ENCODE results near the gene MYO1B. TPM values are rescaled to one million over a fixed set of nuclear protein-coding genes. Genes with fewer than 3 reads are reported as not detected.

MYO1B gene
- total RNA-seq, 2 donors from 2014 or later, result 75.0 to 78.2 TPM

DNA sequence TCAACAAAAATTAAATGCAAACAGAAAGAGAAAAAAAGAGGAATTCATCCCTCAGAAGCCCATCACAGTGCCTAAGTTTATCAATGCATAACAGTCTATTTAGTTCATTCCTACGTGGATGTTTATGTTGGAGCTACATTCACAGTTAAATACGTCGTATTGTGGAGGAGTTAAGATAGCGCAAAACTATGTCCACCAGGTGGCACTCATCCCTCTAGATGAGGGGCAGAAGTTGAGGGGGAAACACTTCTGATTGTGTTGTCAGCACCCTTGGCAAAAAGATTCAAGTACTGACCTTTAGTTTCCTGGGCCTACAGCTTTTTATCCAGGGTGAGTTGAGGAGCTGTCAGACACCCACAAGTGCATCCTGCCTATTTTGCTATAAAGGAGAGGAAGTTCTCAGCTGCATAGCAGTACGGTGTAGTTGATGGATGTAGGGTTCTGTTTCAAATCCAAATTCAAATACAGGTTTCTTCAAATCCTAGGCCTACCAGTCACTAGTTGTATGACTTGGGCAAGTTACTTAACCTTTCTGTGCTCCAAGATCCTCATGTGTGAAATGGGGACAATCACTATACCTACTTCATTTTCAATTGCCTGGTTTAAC lies 26.8 kb upstream of the MYO1B start:
- no peaks in the 10 kb centered on the region for H3K36me3 ChIP-seq
- intact Hi-C loops (cut with DNase I), result no loop called here
- no peaks in the 10 kb centered on the region for H3K27me3 ChIP-seq
- no peak overlapping the region for H3K27ac ChIP-seq
- H3K9me3 ChIP-seq, result no peaks in the 10 kb centered on the region
- peaks cover 15% of the 10 kb centered on the region for H3K4me1 ChIP-seq
- DNase-seq, result peak; percentile 73
- H3K9ac ChIP-seq (ENCODE audit: low read depth in 2 of 2, low read length in 2 of 2), result no peak overlapping the region
- TF ChIP-seq, protein P1, sequence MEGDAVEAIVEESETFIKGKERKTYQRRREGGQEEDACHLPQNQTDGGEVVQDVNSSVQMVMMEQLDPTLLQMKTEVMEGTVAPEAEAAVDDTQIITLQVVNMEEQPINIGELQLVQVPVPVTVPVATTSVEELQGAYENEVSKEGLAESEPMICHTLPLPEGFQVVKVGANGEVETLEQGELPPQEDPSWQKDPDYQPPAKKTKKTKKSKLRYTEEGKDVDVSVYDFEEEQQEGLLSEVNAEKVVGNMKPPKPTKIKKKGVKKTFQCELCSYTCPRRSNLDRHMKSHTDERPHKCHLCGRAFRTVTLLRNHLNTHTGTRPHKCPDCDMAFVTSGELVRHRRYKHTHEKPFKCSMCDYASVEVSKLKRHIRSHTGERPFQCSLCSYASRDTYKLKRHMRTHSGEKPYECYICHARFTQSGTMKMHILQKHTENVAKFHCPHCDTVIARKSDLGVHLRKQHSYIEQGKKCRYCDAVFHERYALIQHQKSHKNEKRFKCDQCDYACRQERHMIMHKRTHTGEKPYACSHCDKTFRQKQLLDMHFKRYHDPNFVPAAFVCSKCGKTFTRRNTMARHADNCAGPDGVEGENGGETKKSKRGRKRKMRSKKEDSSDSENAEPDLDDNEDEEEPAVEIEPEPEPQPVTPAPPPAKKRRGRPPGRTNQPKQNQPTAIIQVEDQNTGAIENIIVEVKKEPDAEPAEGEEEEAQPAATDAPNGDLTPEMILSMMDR (IDR thresholded peaks at IDR 0.05), result peak; percentile 43
- H3K4me3 ChIP-seq, result no peak overlapping the region

DNA sequence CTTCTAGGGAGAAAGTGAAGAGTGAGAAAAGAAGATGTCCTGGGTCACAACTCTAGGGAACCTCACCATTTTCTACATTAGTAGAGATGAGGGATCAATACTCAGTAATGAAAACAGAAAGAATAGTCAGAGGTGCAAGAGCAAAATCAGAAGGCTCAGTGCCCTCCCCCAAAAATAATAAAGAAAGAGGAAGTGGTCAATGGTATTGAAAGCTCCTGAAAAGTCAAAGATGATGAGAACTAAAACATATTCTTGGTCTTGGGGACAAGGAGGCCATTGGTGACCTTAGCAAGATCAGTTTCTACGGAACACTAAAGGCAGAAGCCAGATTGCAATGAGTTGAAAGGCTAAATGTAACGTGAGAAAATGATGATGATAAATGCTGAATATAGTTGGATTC lies 24.5 kb upstream of the MYO1B start:
- H3K36me3 ChIP-seq, result no peaks in the 10 kb centered on the region
- no peak overlapping the region for H3K4me3 ChIP-seq
- TF ChIP-seq, protein P1 (IDR thresholded peaks at IDR 0.05), result no peak
- intact Hi-C loops (cut with DNase I), result loop anchor here (10.0 kb wide), 1 partner anchor 56 kb away; no protein-coding TSS in a partner anchor
- H3K9ac ChIP-seq (ENCODE audit: low read depth in 2 of 2, low read length in 2 of 2), result no peak overlapping the region
- peaks cover 15% of the 10 kb centered on the region for H3K4me1 ChIP-seq
- H3K9me3 ChIP-seq, result no peaks in the 10 kb centered on the region
- DNase-seq, result no peak
- no peak overlapping the region for H3K27ac ChIP-seq
- no peaks in the 10 kb centered on the region for H3K27me3 ChIP-seq

DNA sequence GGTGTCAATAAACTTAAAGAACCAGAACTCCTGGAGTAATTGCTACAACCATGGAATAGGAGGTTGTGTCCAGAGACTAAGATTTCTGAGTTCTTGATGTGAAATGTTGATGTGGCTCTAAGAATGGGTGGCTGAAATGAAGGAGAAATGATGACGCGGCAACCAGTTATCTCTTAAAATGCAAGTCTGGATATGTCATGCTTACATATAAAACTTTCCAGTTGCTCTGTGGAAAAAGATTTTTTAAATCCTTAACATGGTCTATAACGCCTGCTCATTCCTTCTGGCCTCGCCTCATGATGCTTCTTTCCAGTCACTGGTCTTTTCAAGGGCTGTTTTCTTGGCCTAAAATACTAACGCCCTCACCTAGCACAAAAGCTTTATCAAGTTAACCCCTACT lies 23.5 kb upstream of the MYO1B start:
- H3K9me3 ChIP-seq, result no peaks in the 10 kb centered on the region
- H3K4me3 ChIP-seq, result no peak overlapping the region
- H3K36me3 ChIP-seq, result no peaks in the 10 kb centered on the region
- no peak for DNase-seq
- H3K9ac ChIP-seq (ENCODE audit: low read depth in 2 of 2, low read length in 2 of 2), result no peak overlapping the region
- TF ChIP-seq, protein P1 (IDR thresholded peaks at IDR 0.05), result no peak
- no peaks in the 10 kb centered on the region for H3K27me3 ChIP-seq
- no peak overlapping the region for H3K27ac ChIP-seq
- H3K4me1 ChIP-seq, result peaks cover 15% of the 10 kb centered on the region
- intact Hi-C loops (cut with DNase I), result loop anchor here (10.0 kb wide), 1 partner anchor 57 kb away; no protein-coding TSS in a partner anchor

DNA sequence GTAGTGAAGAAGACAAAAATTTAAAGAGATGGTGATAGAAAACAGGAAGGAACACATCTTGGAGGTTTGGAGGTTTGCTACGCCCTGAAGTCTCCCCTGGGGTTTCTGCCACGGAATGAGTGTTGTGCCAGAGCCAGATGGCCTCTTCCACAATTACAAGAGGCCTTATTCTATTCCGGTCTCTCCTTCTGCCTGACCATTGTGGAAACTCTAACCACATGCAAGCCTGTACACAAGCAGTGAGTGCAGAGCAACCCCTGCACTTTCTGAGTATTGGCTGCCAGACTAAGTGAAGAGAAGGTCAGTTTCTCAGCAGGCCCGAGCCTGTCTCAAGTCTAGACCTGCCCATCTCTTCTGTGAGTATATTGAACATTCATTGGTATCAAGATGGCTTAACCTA lies 22.7 kb upstream of the MYO1B start:
- Histone ChIP-seq H3K27me3 (no peaks in the 10 kb centered on the region), H3K9ac (ENCODE audit: low read depth in 2 of 2, low read length in 2 of 2) (no peak overlapping the region), H3K27ac (no peak overlapping the region), H3K9me3 (no peaks in the 10 kb centered on the region), H3K4me3 (no peak overlapping the region), H3K4me1 (peaks cover 8% of the 10 kb centered on the region), H3K36me3 (no peaks in the 10 kb centered on the region)
- intact Hi-C loops (cut with DNase I), result loop anchor here (10.0 kb wide), 1 partner anchor 58 kb away; no protein-coding TSS in a partner anchor
- TF ChIP-seq, protein P1 (IDR thresholded peaks at IDR 0.05), result no peak
- no peak for DNase-seq

DNA sequence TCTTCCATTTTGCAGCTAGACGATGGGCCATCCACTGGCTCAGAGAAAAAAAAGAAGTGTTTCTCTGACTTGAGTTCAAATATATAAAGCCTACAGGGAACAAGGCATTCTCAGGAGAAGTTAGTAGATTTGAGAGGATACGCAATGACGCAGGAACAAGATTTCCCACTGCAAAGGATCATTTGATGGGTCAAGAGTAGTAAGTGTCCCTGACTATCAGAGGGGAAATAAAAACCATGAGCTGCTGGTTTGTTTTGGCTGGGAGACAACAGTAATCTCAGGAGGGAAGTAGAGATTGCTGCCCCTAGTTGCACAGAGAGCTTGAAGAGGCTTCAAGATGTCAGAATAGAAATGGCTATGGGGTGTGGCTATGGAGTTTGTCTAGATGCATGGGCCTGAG lies 22.3 kb upstream of the MYO1B start:
- TF ChIP-seq, protein P1 (IDR thresholded peaks at IDR 0.05), result no peak
- intact Hi-C loops (cut with DNase I), result loop anchor here (10.0 kb wide), 1 partner anchor 58 kb away; no protein-coding TSS in a partner anchor
- Histone ChIP-seq H3K9ac (ENCODE audit: low read depth in 2 of 2, low read length in 2 of 2) (no peak overlapping the region), H3K4me3 (no peak overlapping the region), H3K27ac (no peak overlapping the region), H3K9me3 (no peaks in the 10 kb centered on the region), H3K36me3 (no peaks in the 10 kb centered on the region), H3K27me3 (no peaks in the 10 kb centered on the region), H3K4me1 (peaks cover 4% of the 10 kb centered on the region)
- no peak for DNase-seq
